ENCODE measurements around the gene ZNF469.

DNA sequence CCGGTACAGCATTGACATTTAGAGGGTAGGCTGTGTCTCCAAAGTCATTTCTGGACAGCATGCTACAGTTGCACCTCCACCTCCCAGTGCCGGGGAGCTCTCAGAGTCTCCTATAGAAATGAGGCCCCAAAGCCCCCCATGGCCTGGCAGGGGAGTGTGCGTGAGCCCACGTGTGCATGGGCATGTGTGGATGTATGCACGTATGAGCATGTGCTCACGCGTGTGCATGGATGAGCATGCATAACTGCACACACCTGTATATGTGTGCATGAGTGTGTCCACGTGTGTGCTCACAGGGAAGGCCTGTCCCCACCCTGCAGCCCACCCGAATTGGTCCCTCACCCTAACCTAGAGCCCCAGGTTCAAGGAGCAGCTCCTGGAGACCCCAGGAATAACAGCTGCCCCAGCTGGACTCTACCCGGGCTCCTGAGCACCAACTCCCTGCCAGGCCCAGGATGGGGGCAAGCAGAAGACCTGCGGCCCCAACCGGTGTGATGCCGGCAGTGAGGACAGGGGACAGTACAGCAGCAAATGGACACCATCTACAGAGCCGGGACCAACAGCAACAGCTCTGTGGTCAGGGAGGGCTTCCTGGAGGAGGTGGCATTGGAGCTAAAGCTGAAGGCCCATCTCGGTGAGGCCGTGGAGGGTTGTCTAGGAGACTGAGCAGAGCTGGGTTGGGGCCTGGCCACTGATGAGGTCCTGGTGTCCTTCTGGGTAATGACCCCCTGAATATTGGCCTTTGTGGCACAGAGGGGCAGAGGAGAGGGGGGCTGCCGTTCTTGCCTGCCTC, 35.1 kb downstream of the ZNF469 start:
- TF ChIP-seq, protein P1, sequence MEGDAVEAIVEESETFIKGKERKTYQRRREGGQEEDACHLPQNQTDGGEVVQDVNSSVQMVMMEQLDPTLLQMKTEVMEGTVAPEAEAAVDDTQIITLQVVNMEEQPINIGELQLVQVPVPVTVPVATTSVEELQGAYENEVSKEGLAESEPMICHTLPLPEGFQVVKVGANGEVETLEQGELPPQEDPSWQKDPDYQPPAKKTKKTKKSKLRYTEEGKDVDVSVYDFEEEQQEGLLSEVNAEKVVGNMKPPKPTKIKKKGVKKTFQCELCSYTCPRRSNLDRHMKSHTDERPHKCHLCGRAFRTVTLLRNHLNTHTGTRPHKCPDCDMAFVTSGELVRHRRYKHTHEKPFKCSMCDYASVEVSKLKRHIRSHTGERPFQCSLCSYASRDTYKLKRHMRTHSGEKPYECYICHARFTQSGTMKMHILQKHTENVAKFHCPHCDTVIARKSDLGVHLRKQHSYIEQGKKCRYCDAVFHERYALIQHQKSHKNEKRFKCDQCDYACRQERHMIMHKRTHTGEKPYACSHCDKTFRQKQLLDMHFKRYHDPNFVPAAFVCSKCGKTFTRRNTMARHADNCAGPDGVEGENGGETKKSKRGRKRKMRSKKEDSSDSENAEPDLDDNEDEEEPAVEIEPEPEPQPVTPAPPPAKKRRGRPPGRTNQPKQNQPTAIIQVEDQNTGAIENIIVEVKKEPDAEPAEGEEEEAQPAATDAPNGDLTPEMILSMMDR (IDR thresholded peaks at IDR 0.05): no peak
- no peak for TF ChIP-seq POLR2AphosphoS5 (IDR thresholded peaks at IDR 0.05)
- TF ChIP-seq POLR2A (IDR thresholded peaks at IDR 0.05): no peak
